BE2C (cell line): ENCODE measurements around the gene TFF3.
A peak's percentile ranks its signal among the peaks of the same experiment; 100 is the strongest.

Experiments used
- DNase-seq: peaks from one replicate; pipeline ENCODE4 v3.0.0-alpha.2; 2020
- H3K27me3 ChIP-seq: fragments of 250-450 bp; sonication (Bioruptor Pico); 2 replicates; pipeline ENCODE4 v1.5.1; 2020; ENCODE audit warnings: mild to moderate bottlenecking
- H3K36me3 ChIP-seq: fragments of 250-450 bp; sonication (Bioruptor Pico); 2 replicates; pipeline ENCODE4 v1.5.1; 2020; ENCODE audit warnings: mild to moderate bottlenecking
- H3K4me1 ChIP-seq: fragments of 250-450 bp; sonication (Bioruptor Pico); 2 replicates; pipeline ENCODE4 v1.5.1; 2020
- H3K4me3 ChIP-seq: 2 replicates; pipeline ENCODE4 v1.5.1; 2011; ENCODE audit warnings: low read depth, low read length
- H3K9me3 ChIP-seq: fragments of 250-450 bp; sonication (Bioruptor Pico); 2 replicates; pipeline ENCODE4 v1.5.1; 2020
- CTCF ChIP-seq: IDR thresholded peaks from 2 replicates; pipeline ENCODE4 v1.5.1; 2012; ENCODE audit warnings: mild to moderate bottlenecking, low read depth, low read length

TFF3 gene

GRCh38 chr21:42306366-42307035 is 8.7 kb downstream of the TFF3 start:
- Histone ChIP-seq H3K27me3 (no peaks in the 10 kb centered on the region), H3K4me3 (no peak overlapping the region), H3K36me3 (no peaks in the 10 kb centered on the region), H3K4me1 (no peaks in the 10 kb centered on the region; the same call in 1 of the 2 replicates), H3K9me3 (no peaks in the 10 kb centered on the region)
- TF ChIP-seq CTCF = no peak
- no peak for DNase-seq

- no peaks in the 10 kb centered on the region for H3K36me3 ChIP-seq
- no peak for DNase-seq
- H3K27me3 ChIP-seq = no peaks in the 10 kb centered on the region
- no peaks in the 10 kb centered on the region; the same call in 1 of the 2 replicates for H3K4me1 ChIP-seq
- H3K9me3 ChIP-seq = no peaks in the 10 kb centered on the region
- no peak overlapping the region for H3K4me3 ChIP-seq
- no peak for TF ChIP-seq CTCF
Measured at GRCh38 chr21:42305707-42306147, 9.5 kb downstream of the TFF3 start.

- DNase-seq = no peak
- Histone ChIP-seq H3K27me3 (no peaks in the 10 kb centered on the region), H3K9me3 (no peaks in the 10 kb centered on the region), H3K36me3 (no peaks in the 10 kb centered on the region), H3K4me3 (no peak overlapping the region), H3K4me1 (no peaks in the 10 kb centered on the region; the same call in 1 of the 2 replicates)
- no peak for TF ChIP-seq CTCF
Measured at GRCh38 chr21:42304556-42305454, 10.4 kb downstream of the TFF3 start.

- no peak for TF ChIP-seq CTCF
- Histone ChIP-seq H3K4me3 (no peak overlapping the region), H3K9me3 (no peaks in the 10 kb centered on the region), H3K27me3 (no peaks in the 10 kb centered on the region), H3K36me3 (no peaks in the 10 kb centered on the region), H3K4me1 (no peaks in the 10 kb centered on the region; the same call in 1 of the 2 replicates)
- DNase-seq = no peak
Measured at GRCh38 chr21:42303443-42303842, 11.8 kb downstream of the TFF3 start.

DNA sequence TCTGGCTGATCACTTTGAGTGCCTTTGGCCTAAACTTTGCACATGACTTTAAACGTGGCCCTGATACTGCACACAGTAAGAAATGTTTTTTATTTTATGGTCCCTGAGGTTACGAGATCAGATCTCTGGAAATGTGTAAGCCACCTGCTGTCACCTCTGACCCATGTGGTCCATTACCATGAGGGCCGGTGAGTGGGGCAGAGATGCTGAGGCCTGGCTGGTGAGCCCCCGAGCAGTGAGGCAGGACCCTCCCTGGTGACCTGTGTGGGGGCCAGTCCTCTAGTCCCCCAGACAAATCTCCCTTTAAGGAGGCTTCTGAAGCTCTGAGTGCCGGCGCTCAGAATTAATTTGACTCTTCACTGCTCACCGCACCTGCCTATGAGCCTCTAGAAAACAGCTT is 12.4 kb downstream of the TFF3 start:
- no peak overlapping the region for H3K4me3 ChIP-seq
- no peaks in the 10 kb centered on the region for H3K36me3 ChIP-seq
- no peaks in the 10 kb centered on the region for H3K27me3 ChIP-seq
- H3K4me1 ChIP-seq = no peaks in the 10 kb centered on the region; the same call in 1 of the 2 replicates
- TF ChIP-seq CTCF = no peak
- DNase-seq = no peak
- H3K9me3 ChIP-seq = no peaks in the 10 kb centered on the region

DNA sequence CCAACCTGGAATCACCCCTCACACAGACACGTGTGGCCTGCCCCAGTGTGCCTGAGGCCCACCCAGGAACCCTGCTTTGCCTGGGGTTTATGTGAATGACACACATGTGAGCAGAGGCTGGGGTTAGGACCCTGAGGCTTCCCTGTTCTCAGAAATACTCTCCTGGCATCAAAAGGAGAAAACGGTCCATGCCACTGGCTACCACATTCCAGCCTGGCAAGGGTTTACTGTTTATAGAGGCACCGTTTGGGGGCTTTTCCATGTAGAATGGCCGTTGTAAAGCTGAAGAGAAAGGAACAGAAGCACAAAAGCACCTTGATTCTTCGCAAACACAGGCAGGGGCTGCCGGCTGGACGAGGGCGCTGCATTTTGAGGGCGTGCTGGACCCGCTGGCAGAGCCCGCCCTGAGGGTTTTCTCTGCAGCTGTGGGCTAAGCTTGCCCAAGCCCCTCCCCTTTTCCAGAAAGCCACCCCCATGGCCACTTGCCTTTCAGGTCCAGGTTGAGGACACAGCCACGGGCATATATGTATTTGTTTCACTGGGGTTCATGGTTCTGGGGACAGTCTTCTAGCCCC is 13.0 kb downstream of the TFF3 start:
- H3K4me1 ChIP-seq = no peaks in the 10 kb centered on the region; the same call in 1 of the 2 replicates
- DNase-seq = peak; percentile 47
- H3K27me3 ChIP-seq = no peaks in the 10 kb centered on the region
- no peak for TF ChIP-seq CTCF
- H3K9me3 ChIP-seq = no peaks in the 10 kb centered on the region
- no peak overlapping the region for H3K4me3 ChIP-seq
- H3K36me3 ChIP-seq = no peaks in the 10 kb centered on the region
